Progenitor cell of endocrine pancreas (in vitro differentiated cells): ENCODE data around the gene HES2. TPM values are rescaled to one million over a fixed set of nuclear protein-coding genes. Genes with fewer than 3 reads are reported as not detected.
A peak's percentile ranks its signal among the peaks of the same experiment; 100 is the strongest.
"Not testable (repeated sequence)": the region's sequence is repeated elsewhere in the genome, so short reads cannot be mapped to it uniquely, and the experiment has no call there.

Experiments used
- DNase-seq: peaks from one replicate; pipeline ENCODE4 v3.0.0; 2021; ENCODE audit warnings: low spot score; ENCODE audit not compliant: unreplicated experiment
- H3K27ac Mint-ChIP-seq: 2 replicates; pipeline ENCODE4 v1.8.0; 2021; ENCODE audit warnings: mild to moderate bottlenecking, moderate library complexity, mixed read lengths
- H3K27me3 Mint-ChIP-seq: 2 replicates; pipeline ENCODE4 v1.8.0; 2021; ENCODE audit warnings: mixed read lengths
- H3K36me3 Mint-ChIP-seq: 2 replicates; pipeline ENCODE4 v1.8.0; 2022; ENCODE audit warnings: mixed read lengths; ENCODE audit not compliant: insufficient read depth
- H3K4me1 Mint-ChIP-seq: 2 replicates; pipeline ENCODE4 v1.8.0; 2021; ENCODE audit warnings: low read depth, mixed read lengths
- H3K4me3 Mint-ChIP-seq: 2 replicates; pipeline ENCODE4 v1.8.0; 2021; ENCODE audit warnings: low read depth, mild to moderate bottlenecking, moderate library complexity, mixed read lengths
- H3K9me3 Mint-ChIP-seq: 2 replicates; pipeline ENCODE4 v1.8.0; 2021; ENCODE audit warnings: low read depth, mixed read lengths
- total RNA-seq: library from RNA; stranded (reverse); gene quantifications from 2 replicates; pipeline ENCODE4 v1.2.1, GENCODE V29; 2021
- TF ChIP-seq, protein P1 (sequence below): fragments of 200-600 bp; sonication (generic); IDR thresholded peaks from one replicate; pipeline ENCODE4 v1.5.0; 2021; ENCODE audit warnings: antibody characterized with exemption, mild to moderate bottlenecking; ENCODE audit not compliant: unreplicated experiment

Gene HES2
- total RNA-seq, 1 donor from 2014 or later: 0.12 TPM

DNA sequence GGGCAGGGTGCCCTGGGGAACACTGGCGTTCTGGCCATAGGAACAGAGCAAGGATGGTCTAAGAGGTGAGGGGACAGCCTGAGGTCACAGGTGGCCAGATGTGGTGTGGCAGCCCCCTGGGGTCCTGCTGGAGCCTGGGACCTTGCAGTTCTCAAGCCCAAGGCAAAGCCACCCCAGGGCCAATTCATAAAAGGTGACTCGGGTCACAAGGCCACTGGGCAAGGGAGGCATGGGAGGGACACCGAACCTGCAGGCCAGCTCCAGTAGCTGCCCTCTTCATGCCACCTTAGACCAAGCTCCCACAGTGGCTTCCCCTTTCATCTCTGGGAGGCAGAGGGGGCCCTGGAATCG, 26.9 kb upstream of the HES2 start:
- TF ChIP-seq, protein P1, sequence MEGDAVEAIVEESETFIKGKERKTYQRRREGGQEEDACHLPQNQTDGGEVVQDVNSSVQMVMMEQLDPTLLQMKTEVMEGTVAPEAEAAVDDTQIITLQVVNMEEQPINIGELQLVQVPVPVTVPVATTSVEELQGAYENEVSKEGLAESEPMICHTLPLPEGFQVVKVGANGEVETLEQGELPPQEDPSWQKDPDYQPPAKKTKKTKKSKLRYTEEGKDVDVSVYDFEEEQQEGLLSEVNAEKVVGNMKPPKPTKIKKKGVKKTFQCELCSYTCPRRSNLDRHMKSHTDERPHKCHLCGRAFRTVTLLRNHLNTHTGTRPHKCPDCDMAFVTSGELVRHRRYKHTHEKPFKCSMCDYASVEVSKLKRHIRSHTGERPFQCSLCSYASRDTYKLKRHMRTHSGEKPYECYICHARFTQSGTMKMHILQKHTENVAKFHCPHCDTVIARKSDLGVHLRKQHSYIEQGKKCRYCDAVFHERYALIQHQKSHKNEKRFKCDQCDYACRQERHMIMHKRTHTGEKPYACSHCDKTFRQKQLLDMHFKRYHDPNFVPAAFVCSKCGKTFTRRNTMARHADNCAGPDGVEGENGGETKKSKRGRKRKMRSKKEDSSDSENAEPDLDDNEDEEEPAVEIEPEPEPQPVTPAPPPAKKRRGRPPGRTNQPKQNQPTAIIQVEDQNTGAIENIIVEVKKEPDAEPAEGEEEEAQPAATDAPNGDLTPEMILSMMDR: no peak
- H3K9me3 Mint-ChIP-seq: no peaks in the 10 kb centered on the region

DNA sequence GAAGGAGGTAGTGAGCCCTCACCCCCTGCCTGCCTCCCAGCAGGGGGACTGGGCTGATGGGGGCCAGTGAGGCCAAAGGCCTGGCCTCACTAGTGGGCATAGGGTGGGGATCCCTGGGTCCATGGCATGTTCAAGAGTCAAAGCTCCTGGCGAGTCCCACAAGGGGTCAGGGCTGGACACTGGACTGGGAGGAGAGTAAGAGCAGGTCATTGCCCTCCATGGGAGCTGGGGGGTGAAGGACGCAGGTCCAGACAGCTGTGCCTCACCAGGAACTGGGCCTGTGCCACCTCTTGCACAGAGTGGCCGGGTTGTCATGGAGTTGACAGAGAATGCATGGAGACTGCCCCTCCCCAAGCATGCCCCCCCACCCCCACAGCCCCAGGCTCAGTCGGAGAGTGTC, 26.2 kb upstream of the HES2 start:
- not testable (repeated sequence) for DNase-seq, H3K27ac Mint-ChIP-seq, H3K36me3 Mint-ChIP-seq, H3K4me3 Mint-ChIP-seq, H3K9me3 Mint-ChIP-seq
- peaks cover 22% of the 10 kb centered on the region for H3K4me1 Mint-ChIP-seq
- H3K27me3 Mint-ChIP-seq: peaks cover 21% of the 10 kb centered on the region

More for the DNA sequence above, 26.9 kb upstream of the HES2 start:
- no peak for DNase-seq
- H3K27ac Mint-ChIP-seq: peak overlapping the region; percentile 79
- H3K27me3 Mint-ChIP-seq: peaks cover 14% of the 10 kb centered on the region
- H3K4me1 Mint-ChIP-seq: peaks cover 24% of the 10 kb centered on the region
- H3K4me3 Mint-ChIP-seq: peak overlapping the region; percentile 72
- no peaks in the 10 kb centered on the region for H3K36me3 Mint-ChIP-seq

DNA sequence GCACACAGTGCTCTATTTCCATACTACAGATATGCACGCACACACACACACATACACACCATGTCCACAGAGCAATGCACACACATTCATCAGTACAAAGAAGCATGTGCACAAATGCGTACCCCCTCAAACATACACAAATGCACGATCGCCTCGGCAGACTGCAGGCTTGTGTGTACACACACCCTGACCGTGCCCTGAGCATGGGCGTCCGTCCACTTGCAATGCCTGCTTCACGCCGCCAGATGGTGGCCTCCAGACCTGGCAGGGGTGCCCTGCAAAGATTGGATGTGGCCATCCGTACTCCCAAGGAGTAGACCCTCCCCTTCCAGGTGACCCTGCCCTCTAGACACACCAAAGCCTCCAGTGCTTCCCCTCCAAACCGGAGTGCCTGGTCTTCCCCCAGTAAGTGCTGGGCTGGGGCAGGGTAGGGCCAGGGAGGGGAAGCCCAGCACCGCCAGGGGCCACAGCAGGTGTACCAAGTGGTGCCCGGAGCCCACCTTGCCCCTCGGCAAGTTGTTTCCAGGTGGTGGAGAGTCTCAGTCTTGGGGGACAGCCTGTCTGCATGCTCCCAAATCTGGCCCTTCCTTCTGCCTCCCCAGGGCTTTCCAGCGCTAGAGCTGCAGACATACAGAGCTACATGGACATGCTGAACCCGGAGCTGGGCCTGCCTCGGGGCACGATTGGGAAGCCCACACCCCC, 25.5 kb upstream of the HES2 start:
- H3K36me3 Mint-ChIP-seq: no peaks in the 10 kb centered on the region
- H3K27me3 Mint-ChIP-seq: peaks cover 22% of the 10 kb centered on the region
- peak; percentile 52 for DNase-seq
- H3K4me1 Mint-ChIP-seq: peaks cover 17% of the 10 kb centered on the region
- no peaks in the 10 kb centered on the region for H3K9me3 Mint-ChIP-seq
- TF ChIP-seq, protein P1: peak; percentile 67
- H3K27ac Mint-ChIP-seq: peak overlapping the region; percentile 73
- no peak overlapping the region for H3K4me3 Mint-ChIP-seq

DNA sequence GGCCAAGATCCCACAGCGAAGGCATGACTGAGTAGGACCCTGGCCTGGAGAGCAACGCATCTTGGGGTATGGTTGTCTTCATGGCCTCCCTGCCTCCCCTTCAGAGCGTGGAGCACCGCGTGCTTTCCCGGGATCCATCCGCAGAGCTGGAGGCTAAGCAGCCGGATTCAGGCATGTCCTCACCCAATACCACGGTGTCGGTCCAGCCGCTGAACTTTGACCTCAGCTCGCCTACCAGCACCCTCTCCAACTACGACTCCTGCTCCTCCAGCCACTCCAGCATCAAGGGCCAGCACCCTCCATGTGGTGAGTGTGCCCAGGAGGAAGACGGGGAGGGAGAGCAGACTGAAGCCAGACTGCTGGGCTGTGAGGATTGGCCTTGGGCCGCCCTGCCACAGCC, 24.7 kb upstream of the HES2 start:
- TF ChIP-seq, protein P1: no peak
- peaks cover 13% of the 10 kb centered on the region for H3K4me1 Mint-ChIP-seq
- no peak overlapping the region for H3K27ac Mint-ChIP-seq

DNA sequence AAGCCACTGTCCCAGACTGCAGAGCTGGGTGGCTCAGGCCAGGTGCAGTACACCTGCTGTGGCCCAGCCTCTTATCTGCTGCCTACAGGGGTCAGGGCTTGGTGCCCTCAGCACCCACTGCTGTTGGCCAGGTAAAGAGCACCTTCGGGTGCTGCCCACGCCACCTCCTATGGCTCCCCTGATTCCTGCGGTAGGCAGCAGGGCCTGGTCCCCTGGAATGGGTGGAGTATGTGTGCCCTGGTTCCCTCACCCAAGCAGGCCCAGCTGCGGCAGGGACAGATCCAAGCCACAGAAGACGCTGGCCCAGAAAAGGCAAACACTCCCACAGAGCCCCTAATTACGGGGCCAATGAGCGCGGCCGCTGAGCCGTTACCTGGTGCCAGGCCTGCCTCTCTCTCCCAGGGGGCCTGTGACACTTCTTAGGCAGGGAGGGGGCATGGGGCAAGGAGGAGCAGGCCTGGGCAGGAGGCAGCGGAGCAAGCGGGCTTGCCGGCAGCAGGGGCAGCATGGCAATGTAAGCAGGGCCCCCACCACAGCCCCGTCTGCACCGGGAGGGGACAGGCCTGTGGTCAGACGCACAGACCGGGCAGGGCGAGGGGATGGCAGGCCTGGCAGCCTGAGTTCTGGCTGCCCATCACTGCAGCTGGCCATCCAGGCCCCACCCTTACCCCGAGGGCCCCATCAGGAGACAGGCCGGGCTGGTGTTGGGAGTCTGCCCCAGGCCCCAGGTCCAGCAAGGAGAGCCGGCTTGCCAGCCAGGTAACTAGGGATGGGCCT, 23.8 kb upstream of the HES2 start:
- Mint-ChIP-seq H3K36me3 (no peaks in the 10 kb centered on the region), H3K4me1 (peaks cover 13% of the 10 kb centered on the region), H3K27me3 (peaks cover 23% of the 10 kb centered on the region), H3K4me3 (no peak overlapping the region), H3K9me3 (no peaks in the 10 kb centered on the region), H3K27ac (no peak overlapping the region)
- DNase-seq: no peak
- TF ChIP-seq, protein P1: no peak

More for the DNA sequence above, 24.7 kb upstream of the HES2 start:
- no peak for DNase-seq
- Mint-ChIP-seq H3K4me3 (no peak overlapping the region), H3K36me3 (no peaks in the 10 kb centered on the region), H3K9me3 (no peaks in the 10 kb centered on the region), H3K27me3 (peaks cover 21% of the 10 kb centered on the region)

DNA sequence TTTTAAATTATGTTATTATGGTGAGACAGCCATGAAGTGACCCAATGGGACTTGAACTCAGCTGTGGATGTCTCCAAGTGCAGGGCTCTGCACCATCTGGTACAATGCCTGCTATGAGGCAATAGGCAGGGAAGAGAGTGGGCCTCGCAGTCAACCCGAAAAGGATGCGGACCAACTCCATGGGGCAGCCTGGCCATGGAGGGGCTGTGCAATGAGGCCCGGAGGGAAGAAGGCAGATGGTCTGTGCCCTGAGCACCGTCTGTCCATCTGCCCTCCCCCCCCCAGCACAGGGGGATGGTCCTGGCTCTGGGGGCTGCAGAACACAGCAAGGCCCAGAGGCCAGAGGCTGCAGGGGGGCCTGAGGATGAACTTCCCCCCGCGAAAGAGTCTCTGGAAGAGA, 21.9 kb upstream of the HES2 start:
- no peak for DNase-seq
- TF ChIP-seq, protein P1: no peak
- Mint-ChIP-seq H3K9me3 (no peaks in the 10 kb centered on the region), H3K36me3 (no peaks in the 10 kb centered on the region), H3K27ac (no peak overlapping the region), H3K4me3 (no peak overlapping the region), H3K4me1 (peaks cover 12% of the 10 kb centered on the region), H3K27me3 (peaks cover 28% of the 10 kb centered on the region)
